Tibial artery (tissue), 4 donors: ENCODE data around the gene EIF4E1B.
A peak's percentile ranks its signal among the peaks of the same experiment; 100 is the strongest.

ENCODE experiments used
- DNase-seq, 2 donors: peaks; one replicate each; pipeline ENCODE4 v3.0.0-alpha.2; 2019
- H3K27ac ChIP-seq, 2 donors: fragments of 200-600 bp; sonication (generic) in 1 of 2; 1 replicate in 1 of 2; 2 replicates in 1 of 2; pipeline ENCODE4 v1.5.1; 2018 to 2019; ENCODE audit warnings: mild to moderate bottlenecking in 1 of 2
- H3K27me3 ChIP-seq, 2 donors: fragments of 200-600 bp; sonication (generic) in 1 of 2; one replicate each; pipeline versions ENCODE4 v1.5.1 to v1.6.0; 2016 to 2019
- H3K36me3 ChIP-seq, 3 donors: fragments of 200-600 bp; sonication (generic) in 2 of 3; one replicate each; pipeline ENCODE4 v1.5.1; 2016 to 2019; ENCODE audit warnings: mild to moderate bottlenecking in 2 of 3
- H3K4me1 ChIP-seq, 4 donors: fragments of 200-600 bp; sonication (generic) in 2 of 4; 1 replicate in 3 of 4; 2 replicates in 1 of 4; pipeline ENCODE4 v1.5.1; 2016 to 2019
- H3K4me3 ChIP-seq, 2 donors: fragments of 200-600 bp; sonication (generic) in 1 of 2; 1 replicate in 1 of 2; 2 replicates in 1 of 2; pipeline ENCODE4 v1.5.1; 2018 to 2019; ENCODE audit warnings: mild to moderate bottlenecking in 2 of 2
- H3K9me3 ChIP-seq, 3 donors: fragments of 200-600 bp; sonication (generic) in 1 of 3; one replicate each; pipeline ENCODE4 v1.5.1; 2016 to 2019
- CTCF ChIP-seq, 2 experiments: fragments of 200-600 bp in 1 of 2; fragments of 450-650 bp in 1 of 2; IDR thresholded peaks; one replicate each; pipeline ENCODE4 v1.5.1; 2017 to 2019; ENCODE audit warnings: antibody characterized with exemption in 2 of 2, mild to moderate bottlenecking in 1 of 2, moderate library complexity in 1 of 2
- intact Hi-C: fragments of 100-400 bp; cut with DNase I; formaldehyde crosslinking; loops from one replicate; pipeline ENCODE4 v1.15.0; 2023; ENCODE audit warnings: low total_unique reads

Gene EIF4E1B, protein sequence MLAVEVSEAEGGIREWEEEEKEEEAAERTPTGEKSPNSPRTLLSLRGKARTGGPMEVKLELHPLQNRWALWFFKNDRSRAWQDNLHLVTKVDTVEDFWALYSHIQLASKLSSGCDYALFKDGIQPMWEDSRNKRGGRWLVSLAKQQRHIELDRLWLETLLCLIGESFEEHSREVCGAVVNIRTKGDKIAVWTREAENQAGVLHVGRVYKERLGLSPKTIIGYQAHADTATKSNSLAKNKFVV

DNA sequence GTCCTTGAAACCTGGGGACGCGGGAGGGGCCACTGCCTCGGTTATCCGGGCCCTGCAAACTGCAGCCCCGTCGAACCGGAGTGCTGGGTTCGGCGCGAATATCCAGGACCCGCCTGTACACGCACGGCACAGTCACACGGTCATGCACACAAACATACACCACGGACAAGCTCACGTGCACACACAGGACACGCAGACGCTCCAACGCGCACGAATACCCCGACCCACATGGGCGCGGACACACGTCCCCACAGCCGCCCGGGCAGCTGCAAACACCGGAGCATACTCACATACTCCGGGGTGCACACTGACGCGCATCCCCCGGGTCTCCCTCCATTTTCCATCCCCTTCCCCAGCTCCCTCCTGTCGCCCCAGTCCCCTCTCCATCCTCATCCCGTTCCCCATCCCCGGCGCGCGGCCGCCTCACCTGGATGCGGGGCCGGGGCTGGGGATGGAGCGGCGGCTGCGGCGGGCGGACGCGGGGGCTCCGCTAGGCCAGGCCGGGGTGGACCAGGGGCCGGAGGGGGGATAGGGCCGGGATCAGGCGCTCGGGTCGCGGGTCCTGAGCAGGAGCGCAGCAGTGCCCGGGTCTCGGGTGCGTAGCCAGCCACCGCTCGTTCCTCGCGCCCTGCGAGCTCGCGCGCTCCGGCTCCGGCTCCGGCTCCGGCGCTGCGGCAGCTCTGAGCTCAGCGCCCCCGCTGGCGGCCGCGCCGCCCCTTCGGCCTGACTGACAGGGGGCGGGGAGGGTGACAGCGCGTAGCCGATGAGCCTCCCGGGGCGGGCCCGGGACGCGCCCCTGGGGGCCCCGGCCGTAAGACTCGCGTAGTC lies at the start of gene EIF4E1B, which contains the start of gene SNCB:
Gene EIF4E1B, plus strand, starts transcription at position 823 of the 828 bp plus-strand sequence. CDS start 12,113 bp downstream, outside the sequence.
Gene SNCB, minus strand, starts transcription at position 682 of the 828 bp plus-strand sequence. CDS start 880 bp downstream, outside the sequence.
- Histone ChIP-seq H3K9me3 (no peaks in the 10 kb centered on the region), H3K4me3 (peak within 1 kb of the TSS; percentile 15 to 48), H3K4me1 (peaks cover 0 to 18% (median 16%) of the 10 kb centered on the region in 4 donors), H3K36me3 (no peaks in the 10 kb centered on the region), H3K27me3 (peaks cover 0 to 86% of the 10 kb centered on the region in 2 donors), H3K27ac (no peak within 1 kb of the TSS)
- TF ChIP-seq CTCF (IDR thresholded peaks at IDR 0.05): no peak
- intact Hi-C loops: no loop called here
- no peak for DNase-seq

GRCh38 chr5:176581361-176581760 lies 49.1 kb upstream of the EIF4E1B start:
- Histone ChIP-seq H3K27me3 (peaks cover 0 to 19% of the 10 kb centered on the region in 2 donors), H3K4me1 (no peaks in the 10 kb centered on the region), H3K9me3 (peaks cover 0 to 21% (median 21%) of the 10 kb centered on the region in 3 donors), H3K4me3 (no peak overlapping the region), H3K27ac (no peak overlapping the region), H3K36me3 (no peaks in the 10 kb centered on the region)
- TF ChIP-seq CTCF (IDR thresholded peaks at IDR 0.05): no peak
- no peak for DNase-seq
- intact Hi-C loops: no loop called here

DNA sequence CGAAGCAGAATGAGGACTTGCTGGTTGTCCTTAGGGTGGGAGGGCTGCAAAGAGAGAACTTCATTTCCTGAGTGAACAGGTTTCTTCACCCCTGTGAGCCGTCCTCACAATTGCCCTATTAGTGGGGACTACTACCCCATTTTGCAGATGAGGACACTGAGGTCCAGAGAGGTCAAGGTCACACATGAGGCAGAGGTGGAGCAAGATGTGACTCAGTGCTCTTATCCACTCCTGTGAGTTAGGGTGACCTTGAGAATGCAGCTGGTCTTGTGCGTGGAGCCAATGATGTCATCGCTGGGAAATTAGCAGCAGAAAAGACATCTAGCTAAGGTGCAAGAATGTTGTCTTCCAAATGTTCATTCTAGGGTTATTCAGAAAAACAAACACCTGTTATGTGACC lies 47.4 kb upstream of the EIF4E1B start:
- no peaks in the 10 kb centered on the region for H3K4me1 ChIP-seq

GRCh38 chr5:176587398-176587797 lies 43.1 kb upstream of the EIF4E1B start:
- no peak for DNase-seq
- no peaks in the 10 kb centered on the region for H3K4me1 ChIP-seq
- intact Hi-C loops: no loop called here
- no peak for TF ChIP-seq CTCF (IDR thresholded peaks at IDR 0.05)
- H3K27me3 ChIP-seq: peaks cover 0 to 3% of the 10 kb centered on the region in 2 donors
- peaks cover 0 to 21% (median 21%) of the 10 kb centered on the region in 3 donors for H3K9me3 ChIP-seq
- no peaks in the 10 kb centered on the region for H3K36me3 ChIP-seq
- no peak overlapping the region for H3K4me3 ChIP-seq
- H3K27ac ChIP-seq: no peak overlapping the region

More for the DNA sequence above, 47.4 kb upstream of the EIF4E1B start:
- intact Hi-C loops: no loop called here
- Histone ChIP-seq H3K9me3 (peaks cover 0 to 21% (median 21%) of the 10 kb centered on the region in 3 donors), H3K27me3 (peaks cover 0 to 5% of the 10 kb centered on the region in 2 donors), H3K27ac (no peak overlapping the region), H3K4me3 (no peak overlapping the region), H3K36me3 (no peaks in the 10 kb centered on the region)
- no peak for DNase-seq
- no peak for TF ChIP-seq CTCF (IDR thresholded peaks at IDR 0.05)

GRCh38 chr5:176588297-176588696 lies 42.2 kb upstream of the EIF4E1B start:
- intact Hi-C loops: no loop called here
- no peak for TF ChIP-seq CTCF (IDR thresholded peaks at IDR 0.05)
- Histone ChIP-seq H3K4me3 (no peak overlapping the region), H3K27ac (no peak overlapping the region), H3K36me3 (no peaks in the 10 kb centered on the region), H3K27me3 (peaks cover 0 to 9% of the 10 kb centered on the region in 2 donors), H3K9me3 (peaks cover 0 to 21% (median 21%) of the 10 kb centered on the region in 3 donors), H3K4me1 (no peaks in the 10 kb centered on the region)
- DNase-seq: no peak
